Measurements from ENCODE around the gene RNF167.
"Not testable (repeated sequence)": the region's sequence is repeated elsewhere in the genome, so short reads cannot be mapped to it uniquely, and the experiment has no call there.

- not testable (repeated sequence) for TF ChIP-seq CTCF, POLR2A (IDR thresholded peaks at IDR 0.05)
Measured at GRCh38 chr17:4914551-4914950, 25.5 kb upstream of the RNF167 start.
